Panc1 (cell line): ENCODE data around the gene E2F3.

Experiments used
- CTCF ChIP-seq: fragments of 450-650 bp; IDR thresholded peaks from 2 replicates; pipeline ENCODE4 v1.5.1; 2017; ENCODE audit warnings: mild to moderate bottlenecking
- REST ChIP-seq, 2 experiments: IDR thresholded peaks; 2 replicates each; pipeline ENCODE4 v1.6.1; 2011 to 2012; ENCODE audit warnings: low read depth in 2 of 2, control low read depth in 1 of 2, low read length in 1 of 2, mild to moderate bottlenecking in 1 of 2, moderate library complexity in 1 of 2; ENCODE audit not compliant: insufficient read depth in 1 of 2
- SIN3A ChIP-seq: IDR thresholded peaks from 2 replicates; pipeline ENCODE4 v1.6.1; 2012; ENCODE audit warnings: low read depth, mild to moderate bottlenecking, low read length, moderate library complexity, borderline replicate concordance; ENCODE audit not compliant: insufficient read depth

- TF ChIP-seq CTCF = no peak
- no peak for TF ChIP-seq SIN3A
- no peak for TF ChIP-seq REST (IDR thresholded peaks at IDR 0.05; ENCODE audit: insufficient read depth in 1 of 2, low read depth in 2 of 2, low read length in 1 of 2)
Observed at GRCh38 chr6:20437639-20438038, 36.0 kb downstream of the E2F3 start.
